GM23338 (cell line): ENCODE measurements around the gene CDKN2AIP. TPM values are rescaled to one million over a fixed set of nuclear protein-coding genes. Genes with fewer than 3 reads are reported as not detected.

Source experiments
- ATAC-seq: fragments of 200-7000 bp; cut with Tn5 transposase; 3 replicates; pipeline ENCODE4 v1.9.1; 2020
- DNase-seq: peaks from one replicate; pipeline ENCODE4 v3.0.0-alpha.2; 2015; ENCODE audit warnings: low spot score
- H2AFZ ChIP-seq: fragments of 200-600 bp; sonication (generic); 2 replicates; pipeline ENCODE4 v1.8.0; 2016; ENCODE audit warnings: antibody characterized with exemption, mild to moderate bottlenecking, moderate library complexity
- H3F3A ChIP-seq: fragments of 200-600 bp; sonication (generic); replicated peaks from 2 replicates; pipeline ENCODE4 v1.8.0; 2017; ENCODE audit warnings: antibody characterized with exemption, mixed run types, low read depth
- H3K27ac ChIP-seq: fragments of 200-600 bp; sonication (generic); 2 replicates; pipeline ENCODE4 v1.6.1; 2016; ENCODE audit warnings: low read depth
- H3K27me3 ChIP-seq: fragments of 200-600 bp; sonication (generic); 2 replicates; pipeline ENCODE4 v1.8.0; 2016; ENCODE audit warnings: mild to moderate bottlenecking, mixed run types, moderate library complexity; ENCODE audit not compliant: insufficient read depth
- H3K36me3 ChIP-seq: fragments of 200-600 bp; sonication (generic); 2 replicates; pipeline ENCODE4 v1.8.0; 2016; ENCODE audit warnings: mild to moderate bottlenecking; ENCODE audit not compliant: insufficient read depth
- H3K4me1 ChIP-seq: fragments of 200-600 bp; sonication (generic); 2 replicates; pipeline ENCODE4 v1.8.0; 2016; ENCODE audit warnings: mild to moderate bottlenecking, moderate library complexity; ENCODE audit not compliant: insufficient read depth
- H3K4me2 ChIP-seq: fragments of 200-600 bp; sonication (generic); 2 replicates; pipeline ENCODE4 v1.7.1; 2017; ENCODE audit warnings: mixed run types
- H3K4me3 ChIP-seq: fragments of 200-600 bp; sonication (generic); 2 replicates; pipeline ENCODE4 v1.6.1; 2016; ENCODE audit warnings: mixed run types
- H3K79me2 ChIP-seq: fragments of 200-600 bp; sonication (generic); replicated peaks from 2 replicates; pipeline ENCODE4 v1.8.0; 2017; ENCODE audit warnings: mild to moderate bottlenecking; ENCODE audit not compliant: insufficient read depth
- H3K9me2 ChIP-seq: fragments of 200-600 bp; sonication (generic); 2 replicates; pipeline ENCODE4 v1.8.0; 2017; ENCODE audit not compliant: insufficient read depth
- H4K20me1 ChIP-seq: fragments of 200-600 bp; sonication (generic); replicated peaks from 2 replicates; pipeline ENCODE4 v1.8.0; 2017; ENCODE audit warnings: mild to moderate bottlenecking; ENCODE audit not compliant: insufficient read depth
- H3K27ac Mint-ChIP-seq: 2 replicates; pipeline ENCODE4 v1.8.0; 2020; ENCODE audit warnings: inconsistent platforms, mild to moderate bottlenecking, moderate library complexity, mixed read lengths
- H3K27me3 Mint-ChIP-seq: 3 replicates; pipeline ENCODE4 v1.8.0; 2022; ENCODE audit warnings: low read depth, mild to moderate bottlenecking, moderate library complexity, mixed read lengths, inconsistent platforms; ENCODE audit not compliant: insufficient read depth, poor library complexity
- H3K36me3 Mint-ChIP-seq: 3 replicates; pipeline ENCODE4 v1.8.0; 2021; ENCODE audit warnings: low read depth, mild to moderate bottlenecking, inconsistent platforms, moderate library complexity, mixed read lengths
- H3K4me1 Mint-ChIP-seq: 3 replicates; pipeline ENCODE4 v1.8.0; 2020; ENCODE audit warnings: mild to moderate bottlenecking, inconsistent platforms, mixed read lengths
- H3K4me3 Mint-ChIP-seq: 3 replicates; pipeline ENCODE4 v1.8.0; 2021; ENCODE audit warnings: moderate library complexity, mild to moderate bottlenecking, inconsistent platforms, mixed read lengths
- H3K9me3 Mint-ChIP-seq: 3 replicates; pipeline ENCODE4 v1.8.0; 2020; ENCODE audit warnings: moderate library complexity, mild to moderate bottlenecking, inconsistent platforms, mixed read lengths
- CREB1 ChIP-seq: fragments of 250-450 bp; sonication (Bioruptor Pico); IDR thresholded peaks from 2 replicates; pipeline ENCODE4 v1.5.0; 2020; ENCODE audit warnings: low read depth, mild to moderate bottlenecking, moderate library complexity
- JUNB ChIP-seq: IDR thresholded peaks from one replicate; pipeline ENCODE4 v1.6.1; 2016; ENCODE audit warnings: antibody characterized with exemption; ENCODE audit not compliant: unreplicated experiment
- NANOG ChIP-seq: IDR thresholded peaks from 2 replicates; pipeline ENCODE4 v1.6.1; 2016; ENCODE audit warnings: antibody characterized with exemption, borderline replicate concordance
- POLR2AphosphoS5 ChIP-seq: IDR thresholded peaks from 2 replicates; pipeline ENCODE4 v1.6.1; 2016; ENCODE audit warnings: antibody characterized with exemption, low read depth
- STAT1 ChIP-seq: IDR thresholded peaks from one replicate; pipeline ENCODE4 v1.6.1; 2016; ENCODE audit warnings: antibody characterized with exemption; ENCODE audit not compliant: unreplicated experiment
- ZNF114 ChIP-seq: fragments of 250-450 bp; sonication (Bioruptor Pico); IDR thresholded peaks from 2 replicates; pipeline ENCODE4 v1.5.0; 2020; ENCODE audit warnings: mild to moderate bottlenecking, moderate library complexity
- polyA plus RNA-seq: library from polyadenylated mRNA; unstranded; fragments of >200 nt; fragmentation: Nextera tagmentation; extraction: Ambion mirVana; gene quantifications from 2 replicates; pipeline ENCODE4 v1.2.1, GENCODE V29; 2016
- total RNA-seq: library from RNA; depleted of rRNA; stranded (reverse); fragments of >200 nt; shearing (Covaris generic); gene quantifications from 2 replicates; pipeline ENCODE4 v1.2.3, GENCODE V29; 2014
- TF ChIP-seq, protein P1 (sequence below): IDR thresholded peaks from one replicate; pipeline ENCODE4 v1.6.1; 2018; ENCODE audit warnings: antibody characterized with exemption; ENCODE audit not compliant: unreplicated experiment
- TF ChIP-seq, protein P2 (sequence below), 2 experiments: fragments of 200-600 bp in 1 of 2; sonication (generic) in 1 of 2; conservative IDR thresholded peaks; 2 replicates each; pipeline versions ENCODE4 v1.5.1 to v1.6.1; 2016 to 2017; ENCODE audit warnings: antibody characterized with exemption in 2 of 2, low read depth in 2 of 2, mild to moderate bottlenecking in 2 of 2, moderate library complexity in 1 of 2
- TF ChIP-seq, protein P3 (sequence below): IDR thresholded peaks from 2 replicates; pipeline ENCODE4 v1.6.1; 2016; ENCODE audit warnings: antibody characterized with exemption

CDKN2AIP gene
- total and polyA plus RNA-seq, 2 experiments from 2014 or later = 15.2 to 27.2 TPM

DNA sequence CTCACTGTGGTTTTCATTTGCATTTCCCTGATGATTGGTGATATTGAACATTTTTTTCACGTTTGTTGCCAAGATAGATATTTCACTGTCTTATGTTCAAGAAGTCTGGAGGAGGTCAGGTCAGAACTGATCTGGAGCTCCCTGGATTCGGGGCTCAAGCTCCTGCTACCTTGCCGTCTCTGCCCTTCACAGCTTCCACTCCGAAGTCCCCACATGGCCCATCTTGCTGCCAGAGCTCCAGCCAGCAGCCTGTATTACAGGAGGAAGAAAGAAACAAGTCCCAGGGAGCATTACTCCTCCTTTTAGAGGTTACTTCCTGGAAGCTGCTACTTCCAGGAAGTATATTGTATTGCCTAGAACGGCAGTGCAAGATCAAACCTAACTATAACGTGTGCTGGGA lies 17.9 kb upstream of the CDKN2AIP start (continued):
- TF ChIP-seq, protein P1, sequence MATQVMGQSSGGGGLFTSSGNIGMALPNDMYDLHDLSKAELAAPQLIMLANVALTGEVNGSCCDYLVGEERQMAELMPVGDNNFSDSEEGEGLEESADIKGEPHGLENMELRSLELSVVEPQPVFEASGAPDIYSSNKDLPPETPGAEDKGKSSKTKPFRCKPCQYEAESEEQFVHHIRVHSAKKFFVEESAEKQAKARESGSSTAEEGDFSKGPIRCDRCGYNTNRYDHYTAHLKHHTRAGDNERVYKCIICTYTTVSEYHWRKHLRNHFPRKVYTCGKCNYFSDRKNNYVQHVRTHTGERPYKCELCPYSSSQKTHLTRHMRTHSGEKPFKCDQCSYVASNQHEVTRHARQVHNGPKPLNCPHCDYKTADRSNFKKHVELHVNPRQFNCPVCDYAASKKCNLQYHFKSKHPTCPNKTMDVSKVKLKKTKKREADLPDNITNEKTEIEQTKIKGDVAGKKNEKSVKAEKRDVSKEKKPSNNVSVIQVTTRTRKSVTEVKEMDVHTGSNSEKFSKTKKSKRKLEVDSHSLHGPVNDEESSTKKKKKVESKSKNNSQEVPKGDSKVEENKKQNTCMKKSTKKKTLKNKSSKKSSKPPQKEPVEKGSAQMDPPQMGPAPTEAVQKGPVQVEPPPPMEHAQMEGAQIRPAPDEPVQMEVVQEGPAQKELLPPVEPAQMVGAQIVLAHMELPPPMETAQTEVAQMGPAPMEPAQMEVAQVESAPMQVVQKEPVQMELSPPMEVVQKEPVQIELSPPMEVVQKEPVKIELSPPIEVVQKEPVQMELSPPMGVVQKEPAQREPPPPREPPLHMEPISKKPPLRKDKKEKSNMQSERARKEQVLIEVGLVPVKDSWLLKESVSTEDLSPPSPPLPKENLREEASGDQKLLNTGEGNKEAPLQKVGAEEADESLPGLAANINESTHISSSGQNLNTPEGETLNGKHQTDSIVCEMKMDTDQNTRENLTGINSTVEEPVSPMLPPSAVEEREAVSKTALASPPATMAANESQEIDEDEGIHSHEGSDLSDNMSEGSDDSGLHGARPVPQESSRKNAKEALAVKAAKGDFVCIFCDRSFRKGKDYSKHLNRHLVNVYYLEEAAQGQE = no peak

DNA sequence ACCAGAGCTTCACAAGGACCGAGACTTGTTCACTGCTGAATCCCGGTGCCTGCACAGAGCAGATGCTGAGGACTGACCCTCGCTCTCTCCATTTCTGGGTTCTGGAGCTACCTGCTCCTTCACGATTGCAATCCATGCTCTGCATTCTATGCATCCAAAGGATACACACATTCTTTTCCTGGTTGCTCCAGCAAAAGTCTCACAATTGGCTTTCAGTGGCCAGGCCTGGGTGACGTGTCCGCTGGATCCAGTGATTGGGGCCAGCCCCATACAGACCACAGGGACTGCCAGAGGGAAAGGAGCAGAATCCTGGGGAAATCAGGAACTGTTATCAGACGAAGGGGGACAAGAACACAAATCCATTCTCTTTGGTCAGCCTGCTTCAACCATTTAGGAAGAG lies 14.9 kb upstream of the CDKN2AIP start:
- no peak overlapping the region for H3K4me3 ChIP-seq
- H3K4me1 ChIP-seq = no peaks in the 10 kb centered on the region
- no peak overlapping the region for H3K27ac ChIP-seq
- no peak for DNase-seq
- H3K36me3 ChIP-seq = no peaks in the 10 kb centered on the region
- H3K27ac Mint-ChIP-seq = no peak overlapping the region
- no peak overlapping the region for H3K4me2 ChIP-seq
- no peaks in the 10 kb centered on the region for H3F3A ChIP-seq
- no peak overlapping the region for H2AFZ ChIP-seq
- no peak for ATAC-seq
- H3K27me3 Mint-ChIP-seq = peaks cover 12% of the 10 kb centered on the region
- no peaks in the 10 kb centered on the region for H3K79me2 ChIP-seq
- H3K4me3 Mint-ChIP-seq = no peak overlapping the region
- H3K9me2 ChIP-seq = no peaks in the 10 kb centered on the region
- peaks cover 21% of the 10 kb centered on the region for H3K9me3 Mint-ChIP-seq
- peaks cover 10% of the 10 kb centered on the region; the same call in 2 of the 3 replicates for H3K36me3 Mint-ChIP-seq
- 0 out of 2 replicates have a peak, but pooled peaks cover 3% of the 10 kb centered on the region for H3K27me3 ChIP-seq
- H3K4me1 Mint-ChIP-seq = peaks cover 12% of the 10 kb centered on the region
- TF ChIP-seq CREB1 (no peak), POLR2AphosphoS5 (no peak), ZNF114 (CRISPR knock-in tag) (no peak), STAT1 (no peak), JUNB (no peak), NANOG (no peak)
- TF ChIP-seq, protein P2, sequence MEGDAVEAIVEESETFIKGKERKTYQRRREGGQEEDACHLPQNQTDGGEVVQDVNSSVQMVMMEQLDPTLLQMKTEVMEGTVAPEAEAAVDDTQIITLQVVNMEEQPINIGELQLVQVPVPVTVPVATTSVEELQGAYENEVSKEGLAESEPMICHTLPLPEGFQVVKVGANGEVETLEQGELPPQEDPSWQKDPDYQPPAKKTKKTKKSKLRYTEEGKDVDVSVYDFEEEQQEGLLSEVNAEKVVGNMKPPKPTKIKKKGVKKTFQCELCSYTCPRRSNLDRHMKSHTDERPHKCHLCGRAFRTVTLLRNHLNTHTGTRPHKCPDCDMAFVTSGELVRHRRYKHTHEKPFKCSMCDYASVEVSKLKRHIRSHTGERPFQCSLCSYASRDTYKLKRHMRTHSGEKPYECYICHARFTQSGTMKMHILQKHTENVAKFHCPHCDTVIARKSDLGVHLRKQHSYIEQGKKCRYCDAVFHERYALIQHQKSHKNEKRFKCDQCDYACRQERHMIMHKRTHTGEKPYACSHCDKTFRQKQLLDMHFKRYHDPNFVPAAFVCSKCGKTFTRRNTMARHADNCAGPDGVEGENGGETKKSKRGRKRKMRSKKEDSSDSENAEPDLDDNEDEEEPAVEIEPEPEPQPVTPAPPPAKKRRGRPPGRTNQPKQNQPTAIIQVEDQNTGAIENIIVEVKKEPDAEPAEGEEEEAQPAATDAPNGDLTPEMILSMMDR (conservative IDR thresholded peaks at IDR 0.05; ENCODE audit: low read depth in 2 of 2) = no peak
- TF ChIP-seq, protein P3, sequence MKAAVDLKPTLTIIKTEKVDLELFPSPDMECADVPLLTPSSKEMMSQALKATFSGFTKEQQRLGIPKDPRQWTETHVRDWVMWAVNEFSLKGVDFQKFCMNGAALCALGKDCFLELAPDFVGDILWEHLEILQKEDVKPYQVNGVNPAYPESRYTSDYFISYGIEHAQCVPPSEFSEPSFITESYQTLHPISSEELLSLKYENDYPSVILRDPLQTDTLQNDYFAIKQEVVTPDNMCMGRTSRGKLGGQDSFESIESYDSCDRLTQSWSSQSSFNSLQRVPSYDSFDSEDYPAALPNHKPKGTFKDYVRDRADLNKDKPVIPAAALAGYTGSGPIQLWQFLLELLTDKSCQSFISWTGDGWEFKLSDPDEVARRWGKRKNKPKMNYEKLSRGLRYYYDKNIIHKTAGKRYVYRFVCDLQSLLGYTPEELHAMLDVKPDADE = no peak
- H4K20me1 ChIP-seq = no peaks in the 10 kb centered on the region
